GM19455 (cell line): Measurements from ENCODE around the gene SLK.

Source experiments
- ATAC-seq: cut with Tn5 transposase; IDR thresholded peaks from one replicate; pipeline ENCODE4 v1.9.1; 2021; ENCODE audit not compliant: unreplicated experiment

The SLK gene

GRCh38 chr10:104032144-104032775 is 65.3 kb downstream of the SLK start:
- ATAC-seq = no peak

- ATAC-seq = no peak
Measured at GRCh38 chr10:104033401-104033930, 66.5 kb downstream of the SLK start.

- ATAC-seq = no peak
Measured at GRCh38 chr10:104033966-104034365, 67.0 kb downstream of the SLK start.

GRCh38 chr10:104034401-104035193 is 67.7 kb downstream of the SLK start:
- ATAC-seq = no peak

- ATAC-seq = no peak
Measured at GRCh38 chr10:104035194-104036068, 68.5 kb downstream of the SLK start.

- no peak for ATAC-seq
Measured at GRCh38 chr10:104036069-104036384, 69.1 kb downstream of the SLK start.

GRCh38 chr10:104036518-104037260 is 69.7 kb downstream of the SLK start:
- ATAC-seq = no peak

GRCh38 chr10:104037261-104037951 is 70.5 kb downstream of the SLK start:
- ATAC-seq = no peak

GRCh38 chr10:104038537-104038936 is 71.6 kb downstream of the SLK start:
- ATAC-seq = no peak

GRCh38 chr10:104038958-104039752 is 72.2 kb downstream of the SLK start:
- no peak for ATAC-seq

GRCh38 chr10:104040382-104040781 is 73.4 kb downstream of the SLK start:
- no peak for ATAC-seq

GRCh38 chr10:104040862-104041789 is 74.2 kb downstream of the SLK start:
- no peak for ATAC-seq

GRCh38 chr10:104041891-104042535 is 75.1 kb downstream of the SLK start:
- no peak for ATAC-seq

- ATAC-seq = no peak
Measured at GRCh38 chr10:104043185-104043830, 76.4 kb downstream of the SLK start.

- ATAC-seq = no peak
Measured at GRCh38 chr10:104043854-104044253, 76.9 kb downstream of the SLK start.

GRCh38 chr10:104045151-104046089 is 78.5 kb downstream of the SLK start:
- ATAC-seq = no peak
